ENCODE measurements around the gene GCN1.
"Not testable (repeated sequence)": the region's sequence is repeated elsewhere in the genome, so short reads cannot be mapped to it uniquely, and the experiment has no call there.

Gene GCN1

DNA sequence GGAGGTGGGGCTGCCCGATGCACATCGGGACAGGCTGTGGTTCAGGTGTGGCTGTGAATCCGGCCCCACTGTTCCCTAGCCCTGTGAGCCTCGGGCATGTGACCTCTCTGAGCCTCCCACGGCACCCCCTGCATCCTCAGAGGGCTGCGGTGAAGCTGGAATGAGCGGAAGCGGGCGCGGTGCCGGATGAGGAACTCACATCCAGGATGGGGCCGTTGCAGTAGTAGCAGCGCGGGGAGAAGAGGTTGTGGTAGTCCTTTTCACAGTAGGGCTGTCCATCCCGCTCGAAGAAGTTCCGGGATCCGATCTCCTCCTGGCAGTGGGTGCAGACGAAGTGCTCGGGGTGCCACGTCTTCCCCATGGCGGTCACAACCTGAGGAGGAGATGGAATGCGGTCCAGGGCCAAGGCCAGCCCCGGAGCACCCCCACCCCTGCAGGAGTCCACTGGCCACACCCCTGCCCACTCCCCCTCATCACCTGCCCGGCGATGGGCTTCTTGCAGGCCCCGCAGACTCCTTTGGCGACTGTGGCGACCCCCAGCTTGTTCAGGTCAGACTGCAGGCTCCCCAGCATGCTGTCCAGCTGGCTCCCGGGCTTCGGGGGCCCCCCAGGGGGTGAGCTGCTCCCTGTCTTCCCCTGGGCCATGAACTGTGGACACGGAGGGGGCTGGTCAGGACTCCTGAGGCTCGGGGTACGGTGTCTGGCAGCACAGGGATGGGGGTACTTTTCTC, 20.3 kb upstream of the GCN1 start:
- no peak overlapping the region for H3K27ac ChIP-seq

DNA sequence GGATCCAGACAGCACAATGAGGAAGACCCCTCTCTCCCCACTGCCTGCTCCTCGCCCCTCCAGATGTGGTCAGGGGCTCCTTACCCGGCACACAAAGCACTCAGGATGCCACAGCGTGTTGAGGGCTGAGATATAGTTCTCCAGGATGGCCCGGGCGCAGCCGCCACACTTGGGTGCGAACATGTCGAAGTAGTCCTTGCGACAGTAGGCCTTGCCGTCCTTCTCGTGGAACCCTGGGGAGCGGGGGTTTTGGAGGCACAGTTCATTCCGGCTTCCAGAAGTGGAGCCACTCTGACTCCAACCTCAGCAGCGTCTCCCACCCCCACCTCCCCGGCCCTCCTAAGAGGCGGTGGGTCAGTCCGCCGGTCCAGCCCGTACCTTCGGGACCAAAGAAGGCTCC, 19.2 kb upstream of the GCN1 start:
- no peak overlapping the region for H3K27ac ChIP-seq
- TF ChIP-seq, protein P1, sequence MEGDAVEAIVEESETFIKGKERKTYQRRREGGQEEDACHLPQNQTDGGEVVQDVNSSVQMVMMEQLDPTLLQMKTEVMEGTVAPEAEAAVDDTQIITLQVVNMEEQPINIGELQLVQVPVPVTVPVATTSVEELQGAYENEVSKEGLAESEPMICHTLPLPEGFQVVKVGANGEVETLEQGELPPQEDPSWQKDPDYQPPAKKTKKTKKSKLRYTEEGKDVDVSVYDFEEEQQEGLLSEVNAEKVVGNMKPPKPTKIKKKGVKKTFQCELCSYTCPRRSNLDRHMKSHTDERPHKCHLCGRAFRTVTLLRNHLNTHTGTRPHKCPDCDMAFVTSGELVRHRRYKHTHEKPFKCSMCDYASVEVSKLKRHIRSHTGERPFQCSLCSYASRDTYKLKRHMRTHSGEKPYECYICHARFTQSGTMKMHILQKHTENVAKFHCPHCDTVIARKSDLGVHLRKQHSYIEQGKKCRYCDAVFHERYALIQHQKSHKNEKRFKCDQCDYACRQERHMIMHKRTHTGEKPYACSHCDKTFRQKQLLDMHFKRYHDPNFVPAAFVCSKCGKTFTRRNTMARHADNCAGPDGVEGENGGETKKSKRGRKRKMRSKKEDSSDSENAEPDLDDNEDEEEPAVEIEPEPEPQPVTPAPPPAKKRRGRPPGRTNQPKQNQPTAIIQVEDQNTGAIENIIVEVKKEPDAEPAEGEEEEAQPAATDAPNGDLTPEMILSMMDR (conservative IDR thresholded peaks at IDR 0.05): no peak
- TF ChIP-seq ZFX (IDR thresholded peaks at IDR 0.05): no peak

More for the DNA sequence above, 20.3 kb upstream of the GCN1 start:
- TF ChIP-seq ZFX (IDR thresholded peaks at IDR 0.05): no peak
- TF ChIP-seq, protein P1 (conservative IDR thresholded peaks at IDR 0.05): no peak

DNA sequence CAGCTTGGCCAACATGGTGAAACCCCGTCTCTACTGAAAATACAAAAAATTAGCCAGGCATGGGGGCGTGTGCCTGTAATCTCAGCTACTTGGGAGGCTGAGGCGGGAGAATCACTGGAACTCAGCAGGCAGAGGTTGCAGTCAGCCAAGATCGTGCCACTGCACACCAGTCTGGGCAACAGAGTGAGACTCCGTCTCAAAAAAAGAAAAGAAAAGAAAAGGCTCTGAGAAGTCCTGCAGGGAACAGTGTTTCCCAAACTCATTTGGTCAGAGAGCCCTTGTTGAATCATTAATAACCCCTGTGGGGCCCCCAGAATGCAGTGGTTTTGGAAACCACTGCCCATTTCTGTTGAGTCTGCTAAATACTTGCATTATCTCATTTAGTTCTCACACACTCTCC, 18.7 kb upstream of the GCN1 start:
- not testable (repeated sequence) for H3K27ac ChIP-seq

DNA sequence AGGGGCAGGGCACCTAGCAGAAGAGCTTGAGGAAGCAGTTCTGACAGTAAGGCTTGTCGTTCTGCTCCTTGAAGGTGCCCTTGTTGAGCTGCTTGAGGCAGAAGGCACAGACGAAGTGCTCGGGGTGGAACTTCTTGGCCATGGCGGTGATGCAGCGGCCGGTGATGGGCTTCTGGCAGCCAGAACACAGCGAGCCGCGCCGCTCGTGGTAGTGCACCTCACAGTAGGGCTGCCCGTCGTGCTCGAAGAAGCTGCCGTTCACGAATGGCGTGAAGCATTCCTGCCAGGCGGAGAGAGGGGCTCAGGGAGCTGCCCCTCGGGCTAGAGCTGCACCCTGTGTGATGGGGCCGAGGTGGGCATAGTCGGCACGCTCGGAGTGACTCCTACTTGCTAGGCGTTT, 17.8 kb upstream of the GCN1 start:
- TF ChIP-seq ZFX (IDR thresholded peaks at IDR 0.05): no peak
- TF ChIP-seq, protein P1 (conservative IDR thresholded peaks at IDR 0.05): no peak
- H3K27ac ChIP-seq: no peak overlapping the region

DNA sequence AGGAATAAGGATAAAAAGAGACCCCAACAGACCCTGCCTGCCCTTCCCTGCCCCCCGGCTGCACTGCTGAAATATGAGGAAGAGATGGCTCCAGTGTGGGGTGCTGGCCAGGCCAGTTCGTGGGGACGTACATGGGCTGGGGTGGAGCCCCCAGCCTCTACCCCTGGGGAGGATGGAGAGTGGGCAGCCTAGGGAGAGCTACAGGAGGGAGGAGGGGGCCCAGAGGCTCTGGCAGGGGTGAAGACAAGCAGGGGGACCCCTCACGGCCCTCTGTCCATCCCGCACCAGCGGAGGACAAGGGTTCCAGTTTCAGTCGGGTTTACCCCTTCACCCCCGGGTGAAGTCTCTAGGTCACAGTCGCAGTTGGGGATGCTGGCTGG, 17.4 kb upstream of the GCN1 start:
- TF ChIP-seq, protein P1 (conservative IDR thresholded peaks at IDR 0.05): no peak
- no peak for TF ChIP-seq ZFX (IDR thresholded peaks at IDR 0.05)

DNA sequence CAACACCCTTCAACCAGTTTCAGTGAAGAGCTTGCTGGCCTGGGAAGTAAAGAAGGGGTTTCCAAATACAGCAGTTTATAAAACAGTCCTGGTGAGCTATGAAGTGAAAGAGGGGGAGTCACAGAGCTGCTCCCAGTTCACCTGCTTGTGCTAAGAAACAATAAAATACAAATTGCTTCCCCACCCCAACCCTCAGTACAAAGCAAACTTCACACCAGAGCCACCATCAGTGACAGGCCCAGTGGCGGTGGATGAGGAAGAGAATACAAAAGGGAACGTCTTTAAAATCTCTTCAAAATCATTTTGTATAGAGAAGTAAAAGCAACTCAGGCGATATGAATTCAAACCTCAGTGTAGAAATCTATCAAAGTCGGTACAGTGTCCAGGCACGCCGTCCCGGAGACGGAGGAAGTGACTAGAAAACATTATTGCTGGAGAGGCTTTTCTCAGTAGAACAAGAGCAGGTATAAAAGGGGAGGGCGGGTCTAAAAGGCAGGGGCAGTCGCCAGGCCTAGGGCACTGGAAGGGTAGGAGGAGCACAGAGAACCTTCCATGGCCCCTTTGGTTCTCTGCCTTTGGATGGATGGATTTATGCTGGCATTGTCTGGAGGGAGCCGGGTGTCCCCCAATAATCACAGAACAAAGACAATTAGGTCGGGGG, 16.9 kb upstream of the GCN1 start:
- TF ChIP-seq, protein P1 (conservative IDR thresholded peaks at IDR 0.05): no peak
- no peak for TF ChIP-seq ZFX (IDR thresholded peaks at IDR 0.05)
- no peak overlapping the region for H3K27ac ChIP-seq

More for the DNA sequence above, 17.4 kb upstream of the GCN1 start:
- H3K27ac ChIP-seq: no peak overlapping the region

DNA sequence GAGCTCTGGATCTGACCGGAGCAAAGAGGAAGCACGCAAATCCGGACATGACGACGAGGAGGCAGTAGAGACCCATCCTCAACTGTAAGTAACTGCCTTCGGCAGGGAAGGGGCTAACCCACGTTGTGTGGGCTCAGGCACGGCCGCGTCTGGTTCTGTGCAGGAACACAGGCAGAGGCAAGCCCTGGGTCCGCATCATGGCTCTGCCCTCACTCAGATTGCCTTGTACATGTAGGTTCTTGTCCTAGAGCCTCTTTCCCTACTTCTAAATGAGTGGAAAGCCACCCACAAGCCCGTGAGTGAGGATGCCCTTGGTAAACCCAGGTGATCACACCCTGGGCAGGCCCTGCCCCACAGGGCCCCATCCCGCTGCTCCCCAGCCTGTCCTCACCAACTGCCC, 15.3 kb upstream of the GCN1 start:
- no peak overlapping the region for H3K27ac ChIP-seq

More for the DNA sequence above, 15.3 kb upstream of the GCN1 start:
- TF ChIP-seq, protein P1 (conservative IDR thresholded peaks at IDR 0.05): no peak
- no peak for TF ChIP-seq ZFX (IDR thresholded peaks at IDR 0.05)

All from C4-2B (cell line).